Fibroblast of mammary gland (primary cell): Measurements from ENCODE around the gene HEYL.

ENCODE experiments used
- DNase-seq: peaks from one replicate; pipeline ENCODE4 v3.0.0-alpha.2; 2010; ENCODE audit warnings: low read depth
- H3K4me3 ChIP-seq: 2 replicates; pipeline ENCODE4 v1.5.1; 2011; ENCODE audit warnings: low read depth, mild to moderate bottlenecking, low read length, moderate library complexity; ENCODE audit not compliant: control insufficient read depth
- TF ChIP-seq, protein P1 (sequence below): conservative IDR thresholded peaks from 2 replicates; pipeline ENCODE4 v1.5.1; 2011; ENCODE audit warnings: low read depth, low read length, inconsistent platforms; ENCODE audit not compliant: control insufficient read depth, insufficient read depth

HEYL gene

DNA sequence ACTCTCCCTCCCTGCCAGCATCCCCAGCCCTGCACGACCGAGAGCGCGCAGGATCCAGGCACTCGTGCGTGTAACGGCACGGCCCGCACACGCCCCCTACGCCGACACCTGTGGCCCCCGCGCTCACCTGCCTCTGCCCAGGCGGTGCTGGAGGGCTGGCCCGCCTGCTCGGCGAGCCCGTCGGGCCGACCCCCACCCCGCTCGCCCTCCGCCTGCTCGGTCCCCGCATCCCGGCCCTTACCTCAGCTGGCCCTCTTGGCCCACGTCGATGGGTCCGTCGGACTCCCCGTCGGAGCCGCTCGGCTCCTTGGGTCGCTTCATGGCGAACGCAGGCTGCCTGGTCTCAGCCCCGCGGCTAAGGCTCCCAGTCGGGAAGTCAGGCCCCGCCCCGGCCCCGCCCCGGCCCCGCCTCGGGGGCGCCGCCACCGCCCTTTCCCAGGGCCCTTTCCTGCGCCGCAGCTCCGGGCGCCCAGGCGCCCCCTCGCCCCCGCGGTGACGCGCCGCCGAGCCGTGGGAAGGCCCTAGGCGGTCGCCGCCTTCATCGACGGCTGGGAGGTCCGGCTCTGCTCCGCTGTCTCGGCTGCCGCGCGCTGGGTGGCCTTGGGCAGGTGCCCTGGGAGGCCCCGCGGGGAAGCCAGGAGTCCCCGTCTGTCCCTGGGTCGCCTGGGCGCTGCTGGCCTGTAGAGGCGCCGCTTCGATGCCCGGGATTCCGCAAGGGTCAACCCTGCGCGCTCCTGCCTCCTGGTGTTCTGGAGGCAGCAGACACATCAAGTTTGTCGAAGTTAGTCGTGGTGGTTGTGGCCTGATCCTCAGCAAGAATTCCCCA is at the start of gene HEYL:
Gene HEYL (minus strand): TSS at position 339 of the 826 bp plus-strand sequence. CDS start 18 bp downstream, at position 321.
- DNase-seq = peak; percentile 48
- TF ChIP-seq, protein P1, sequence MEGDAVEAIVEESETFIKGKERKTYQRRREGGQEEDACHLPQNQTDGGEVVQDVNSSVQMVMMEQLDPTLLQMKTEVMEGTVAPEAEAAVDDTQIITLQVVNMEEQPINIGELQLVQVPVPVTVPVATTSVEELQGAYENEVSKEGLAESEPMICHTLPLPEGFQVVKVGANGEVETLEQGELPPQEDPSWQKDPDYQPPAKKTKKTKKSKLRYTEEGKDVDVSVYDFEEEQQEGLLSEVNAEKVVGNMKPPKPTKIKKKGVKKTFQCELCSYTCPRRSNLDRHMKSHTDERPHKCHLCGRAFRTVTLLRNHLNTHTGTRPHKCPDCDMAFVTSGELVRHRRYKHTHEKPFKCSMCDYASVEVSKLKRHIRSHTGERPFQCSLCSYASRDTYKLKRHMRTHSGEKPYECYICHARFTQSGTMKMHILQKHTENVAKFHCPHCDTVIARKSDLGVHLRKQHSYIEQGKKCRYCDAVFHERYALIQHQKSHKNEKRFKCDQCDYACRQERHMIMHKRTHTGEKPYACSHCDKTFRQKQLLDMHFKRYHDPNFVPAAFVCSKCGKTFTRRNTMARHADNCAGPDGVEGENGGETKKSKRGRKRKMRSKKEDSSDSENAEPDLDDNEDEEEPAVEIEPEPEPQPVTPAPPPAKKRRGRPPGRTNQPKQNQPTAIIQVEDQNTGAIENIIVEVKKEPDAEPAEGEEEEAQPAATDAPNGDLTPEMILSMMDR = peak; percentile 34
- peak within 1 kb of the TSS; percentile 29 for H3K4me3 ChIP-seq

DNA sequence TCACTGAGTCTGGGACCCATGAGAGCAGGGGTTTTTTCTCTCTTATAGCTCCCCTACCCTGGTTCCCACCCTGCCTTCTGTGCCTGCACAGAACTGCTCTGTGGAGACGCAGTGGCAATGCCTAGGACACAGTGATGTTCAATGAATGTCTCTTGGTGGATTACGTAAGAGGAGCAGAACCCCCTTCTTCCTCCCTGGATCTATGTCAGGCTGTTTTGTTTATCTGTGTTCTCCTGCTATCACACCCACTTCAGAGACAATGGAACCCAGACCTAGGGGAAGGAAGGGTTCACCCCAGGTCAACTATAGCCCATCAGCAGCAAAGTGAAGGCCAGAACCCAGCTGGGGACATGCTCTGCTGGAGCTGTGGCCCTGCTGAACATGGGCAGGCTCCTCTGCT is 49.8 kb upstream of the HEYL start:
- H3K4me3 ChIP-seq = no peak overlapping the region
- no peak for DNase-seq
- TF ChIP-seq, protein P1 = no peak

DNA sequence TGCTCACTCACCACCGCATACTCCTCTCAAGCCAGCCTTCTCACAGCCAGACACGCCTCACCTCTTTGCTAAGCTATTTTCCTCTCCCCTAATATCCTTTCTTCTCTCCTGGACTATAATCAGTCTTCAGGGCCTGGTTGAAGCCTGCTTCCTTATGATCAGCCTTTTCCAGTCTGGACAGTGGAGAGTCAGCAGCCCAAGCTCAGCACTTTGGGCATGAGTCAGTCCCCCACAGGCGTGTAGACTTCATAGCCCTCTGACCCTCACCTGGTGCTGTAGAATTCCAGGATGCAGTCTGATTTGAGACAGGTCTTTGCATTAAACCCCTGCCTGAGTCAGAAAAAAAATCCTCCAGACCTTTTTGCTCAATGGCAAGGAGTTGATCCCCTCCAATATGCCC is 49.3 kb upstream of the HEYL start:
- TF ChIP-seq, protein P1 = no peak
- no peak for DNase-seq
- no peak overlapping the region for H3K4me3 ChIP-seq

DNA sequence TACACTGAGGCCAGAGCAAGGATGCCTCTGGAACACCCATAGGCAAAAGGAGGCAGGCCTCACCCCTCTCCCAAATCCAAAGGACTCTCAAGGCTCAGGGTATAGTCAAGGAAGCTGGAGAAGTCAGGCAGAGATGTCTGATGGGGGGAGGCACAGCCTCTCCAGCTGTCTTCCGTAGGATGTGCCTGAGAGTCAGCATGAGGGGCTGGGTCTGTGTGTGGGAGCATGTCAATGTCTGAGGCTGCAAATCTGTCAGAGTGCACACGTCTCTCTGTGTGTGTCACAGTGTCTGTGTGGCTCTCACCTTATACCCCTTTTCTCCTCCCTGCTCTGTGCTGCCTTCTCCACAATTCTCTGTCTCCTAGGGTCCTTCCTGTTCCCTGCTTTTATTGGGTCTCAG is 47.8 kb upstream of the HEYL start:
- no peak for DNase-seq
- no peak overlapping the region for H3K4me3 ChIP-seq
- TF ChIP-seq, protein P1 = no peak

DNA sequence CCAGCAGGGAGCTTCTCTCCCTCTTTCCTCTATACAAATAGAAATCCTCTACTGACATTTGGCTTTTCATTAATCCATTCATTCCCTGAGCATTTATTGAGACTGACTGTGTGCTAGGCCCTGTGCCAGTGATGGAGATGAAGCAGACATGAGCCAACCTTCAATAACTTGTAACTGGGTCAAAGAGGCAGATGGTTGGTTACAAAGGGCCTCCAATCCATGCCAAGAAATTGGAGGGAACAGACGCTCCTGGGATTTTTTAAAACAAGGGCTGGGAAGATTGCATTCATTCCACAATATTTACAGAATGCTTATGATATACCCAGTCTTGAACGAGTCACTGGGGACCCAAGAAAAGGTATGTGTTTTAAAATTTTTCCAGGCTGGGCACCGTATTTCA is 45.6 kb upstream of the HEYL start:
- no peak for DNase-seq
- TF ChIP-seq, protein P1 = no peak
- H3K4me3 ChIP-seq = no peak overlapping the region

DNA sequence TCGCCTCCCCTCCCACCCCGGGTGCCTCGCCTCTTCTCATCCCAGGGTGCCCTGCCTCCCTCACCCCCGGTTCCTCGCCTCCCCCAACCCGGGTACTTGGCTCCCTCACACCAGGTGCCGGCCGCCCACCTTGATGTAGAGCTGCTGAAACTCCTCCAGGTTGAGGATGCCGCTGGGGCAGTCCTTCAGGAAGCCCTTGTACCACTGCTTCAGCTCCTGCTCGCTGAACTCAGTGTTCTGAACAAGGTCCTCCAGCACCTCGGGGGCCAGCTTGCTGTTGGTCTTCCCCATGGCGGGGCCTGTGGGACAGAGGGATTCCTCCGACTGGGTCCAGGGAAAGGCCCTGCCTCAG is 44.8 kb upstream of the HEYL start:
- DNase-seq = no peak
- TF ChIP-seq, protein P1 = no peak
- no peak overlapping the region for H3K4me3 ChIP-seq
